GM12874 (cell line): Measurements from ENCODE around the gene PNMA8B.

Source experiments
- TF ChIP-seq, protein P1 (sequence below): IDR thresholded peaks from 2 replicates; pipeline ENCODE4 v1.5.1; 2011; ENCODE audit warnings: low read depth, mild to moderate bottlenecking, control low read depth, low read length, moderate library complexity; ENCODE audit not compliant: insufficient read depth

Gene PNMA8B

DNA sequence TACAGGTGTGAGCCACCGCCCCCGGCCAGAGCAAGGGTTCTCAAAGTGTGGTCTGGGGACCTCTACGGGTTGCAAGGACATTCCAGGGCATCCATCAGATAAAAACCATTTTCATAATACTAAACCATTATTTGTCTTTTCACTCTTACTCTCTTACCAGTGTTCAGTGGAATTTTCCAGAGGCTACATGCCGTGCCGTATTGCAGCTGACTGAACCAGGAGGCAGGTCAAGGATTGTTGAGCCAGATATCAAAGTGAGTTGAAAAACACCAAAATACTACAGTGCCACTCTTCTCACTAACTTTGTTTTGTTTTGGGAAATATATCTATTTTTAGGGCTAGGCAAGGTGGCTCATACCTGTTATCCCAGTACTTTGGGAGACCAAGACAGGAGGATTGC, 7.2 kb upstream of the PNMA8B start:
- TF ChIP-seq, protein P1, sequence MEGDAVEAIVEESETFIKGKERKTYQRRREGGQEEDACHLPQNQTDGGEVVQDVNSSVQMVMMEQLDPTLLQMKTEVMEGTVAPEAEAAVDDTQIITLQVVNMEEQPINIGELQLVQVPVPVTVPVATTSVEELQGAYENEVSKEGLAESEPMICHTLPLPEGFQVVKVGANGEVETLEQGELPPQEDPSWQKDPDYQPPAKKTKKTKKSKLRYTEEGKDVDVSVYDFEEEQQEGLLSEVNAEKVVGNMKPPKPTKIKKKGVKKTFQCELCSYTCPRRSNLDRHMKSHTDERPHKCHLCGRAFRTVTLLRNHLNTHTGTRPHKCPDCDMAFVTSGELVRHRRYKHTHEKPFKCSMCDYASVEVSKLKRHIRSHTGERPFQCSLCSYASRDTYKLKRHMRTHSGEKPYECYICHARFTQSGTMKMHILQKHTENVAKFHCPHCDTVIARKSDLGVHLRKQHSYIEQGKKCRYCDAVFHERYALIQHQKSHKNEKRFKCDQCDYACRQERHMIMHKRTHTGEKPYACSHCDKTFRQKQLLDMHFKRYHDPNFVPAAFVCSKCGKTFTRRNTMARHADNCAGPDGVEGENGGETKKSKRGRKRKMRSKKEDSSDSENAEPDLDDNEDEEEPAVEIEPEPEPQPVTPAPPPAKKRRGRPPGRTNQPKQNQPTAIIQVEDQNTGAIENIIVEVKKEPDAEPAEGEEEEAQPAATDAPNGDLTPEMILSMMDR = no peak

DNA sequence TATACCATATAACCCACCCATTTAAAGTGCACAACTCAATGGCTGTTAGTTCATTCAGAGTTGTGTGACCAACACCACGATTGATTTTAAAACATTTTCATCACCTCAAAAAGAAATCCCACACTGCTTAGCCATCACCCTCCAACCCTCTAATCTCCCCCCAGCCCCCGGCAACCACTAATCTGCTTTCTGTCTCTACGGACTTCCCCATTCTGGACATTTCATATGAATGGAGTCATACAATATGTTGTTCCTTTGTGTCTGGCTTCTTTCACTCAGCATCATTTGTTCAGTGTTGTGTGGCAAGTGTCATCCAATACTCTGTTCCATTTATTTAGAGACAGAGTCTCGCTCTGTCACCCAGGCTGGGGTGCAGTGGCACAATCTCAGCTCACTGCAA, 4.0 kb upstream of the PNMA8B start:
- TF ChIP-seq, protein P1 = no peak

GRCh38 chr19:46497773-46498172, 2.1 kb upstream of the PNMA8B start:
- TF ChIP-seq, protein P1 = no peak

DNA sequence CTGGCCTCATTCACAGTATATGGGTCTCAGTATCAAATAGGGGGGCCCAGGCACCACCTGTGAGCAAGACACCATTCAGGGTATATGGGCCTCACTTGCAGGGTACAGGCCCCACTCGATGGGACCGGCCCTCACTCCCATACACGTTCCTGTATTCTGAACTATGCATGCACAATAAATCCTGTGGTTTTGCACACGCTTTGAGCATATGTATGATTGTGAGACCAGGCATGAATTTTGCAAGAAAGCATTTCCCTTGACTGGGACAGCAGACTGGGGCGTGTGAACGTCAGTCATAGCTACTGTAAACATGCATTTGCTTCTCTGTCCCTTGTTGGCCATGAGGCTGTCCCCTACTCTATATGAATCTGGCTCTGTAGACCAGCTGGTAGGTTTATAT, 637 bp upstream of the PNMA8B start:
- TF ChIP-seq, protein P1 = no peak

DNA sequence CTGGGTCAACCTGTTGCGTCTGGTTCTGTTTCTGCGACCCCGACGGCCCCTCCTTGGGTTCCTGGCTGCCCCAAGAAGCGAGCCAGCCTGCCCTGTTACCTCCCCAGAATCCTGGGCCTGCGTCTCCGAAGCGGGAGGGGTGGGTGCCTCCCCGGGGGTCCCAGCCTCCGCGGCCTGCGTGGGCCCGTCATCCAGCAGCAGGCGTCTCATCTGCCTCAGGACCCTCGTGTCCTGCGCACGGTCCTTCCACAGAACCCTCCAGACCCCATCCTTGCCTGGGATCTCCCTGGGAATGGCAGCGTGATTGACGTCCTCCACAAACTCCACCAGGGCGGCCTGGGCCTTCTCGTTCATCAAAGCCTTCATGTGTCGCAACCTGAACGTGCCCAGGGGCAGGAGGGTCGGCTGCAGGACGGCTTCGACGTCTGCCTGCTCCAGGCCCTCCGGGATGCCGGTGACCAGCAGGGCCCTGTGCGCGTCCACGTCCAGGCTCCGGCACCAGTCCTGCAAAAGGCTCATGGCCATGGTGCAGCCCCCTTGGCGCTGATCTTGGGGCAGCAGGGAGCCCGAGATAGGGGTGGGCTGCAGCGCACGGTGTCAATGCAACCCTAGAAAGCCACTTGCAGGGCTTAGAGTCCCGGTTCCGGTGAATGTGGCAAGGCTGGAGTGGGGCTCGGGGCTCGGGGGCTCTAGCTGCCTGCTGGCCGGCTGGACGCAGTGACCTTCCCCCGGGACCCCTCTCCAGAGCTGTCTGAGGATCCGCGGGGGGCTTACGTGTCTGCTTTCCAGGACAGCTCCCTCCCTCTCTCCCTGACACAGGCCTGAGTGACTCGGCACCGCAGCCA, 504 bp downstream of the PNMA8B start:
- TF ChIP-seq, protein P1 = no peak

- TF ChIP-seq, protein P1 = no peak
Observed at GRCh38 chr19:46494146-46494940, 1.3 kb downstream of the PNMA8B start.

DNA sequence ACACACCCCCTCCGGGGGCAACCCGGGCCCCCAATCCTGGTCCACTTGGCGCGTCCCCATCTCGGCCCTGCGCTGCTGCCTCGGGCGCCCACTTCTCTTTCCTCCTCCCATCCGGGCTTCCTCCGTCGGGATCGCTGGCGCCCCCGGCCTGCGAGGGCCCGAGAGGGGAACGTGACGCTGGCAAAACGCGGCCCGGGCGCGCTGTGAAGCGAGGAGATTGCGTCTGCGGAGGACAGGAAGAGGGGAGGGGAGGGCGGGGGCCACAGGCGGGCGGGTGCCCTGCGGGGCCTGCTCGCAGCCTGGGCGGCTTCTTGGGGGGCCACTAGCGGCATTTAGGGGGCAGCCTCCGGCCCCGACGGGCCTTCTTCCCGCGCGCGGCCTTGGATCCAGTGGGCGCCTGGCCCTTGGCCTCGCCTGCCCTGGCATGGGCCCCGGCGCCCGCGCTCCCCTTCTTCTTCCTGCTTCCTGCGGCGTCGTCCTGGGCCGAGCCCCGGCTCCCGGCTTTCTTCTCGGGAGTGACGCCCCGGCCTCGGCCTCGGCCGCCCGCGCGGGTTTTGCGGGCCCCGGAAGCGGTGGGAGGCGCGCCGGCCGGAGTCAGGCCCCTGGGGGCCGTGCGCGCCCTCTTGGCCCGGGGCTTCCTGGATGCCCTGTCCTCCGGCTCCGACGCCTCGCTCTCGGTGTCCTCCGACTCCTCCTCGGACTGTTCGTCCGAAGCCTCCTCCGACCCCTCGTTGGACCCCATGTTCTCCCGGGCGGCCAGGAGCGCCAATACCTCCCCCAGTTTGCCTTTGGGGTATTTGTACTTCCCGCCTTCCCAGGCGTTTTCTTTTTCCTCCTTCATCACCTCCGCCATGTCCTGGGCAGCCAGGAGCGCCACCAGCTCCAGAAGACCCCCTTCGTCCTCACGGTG, 2.2 kb downstream of the PNMA8B start:
- TF ChIP-seq, protein P1 = no peak
